Endothelial cell of umbilical vein (primary cell): Measurements from ENCODE around the gene DENND1A.

Experiments used
- CTCF ChIP-seq, 2 donors: IDR thresholded peaks; 1 replicate in 1 of 2; 2 replicates in 1 of 2; pipeline ENCODE4 v1.5.1; 2011; ENCODE audit warnings: low read length in 2 of 2, mild to moderate bottlenecking in 2 of 2, moderate library complexity in 2 of 2, control low read depth in 1 of 2, inconsistent platforms in 1 of 2, low read depth in 1 of 2; ENCODE audit not compliant: insufficient read depth in 1 of 2; ENCODE audit errors: extremely low read depth in 1 of 2
- POLR2A ChIP-seq: IDR thresholded peaks from 2 replicates; pipeline ENCODE4 v1.6.1; 2012; ENCODE audit warnings: low read depth, mild to moderate bottlenecking, control low read depth, low read length
- POLR2AphosphoS5 ChIP-seq: IDR thresholded peaks from 2 replicates; pipeline ENCODE4 v1.6.1; 2012; ENCODE audit warnings: low read depth, mild to moderate bottlenecking, control low read depth, low read length, moderate library complexity; ENCODE audit not compliant: insufficient read depth
- TF ChIP-seq, protein P1 (sequence below): IDR thresholded peaks from 2 replicates; pipeline ENCODE4 v1.6.1; 2011; ENCODE audit not compliant: insufficient read depth, insufficient read length

- TF ChIP-seq POLR2AphosphoS5 (no peak), CTCF (IDR thresholded peaks at IDR 0.05; ENCODE audit: extremely low read depth in 1 of 2, insufficient read depth in 1 of 2, low read depth in 1 of 2, low read length in 2 of 2) (peak; percentile 7 to 9), POLR2A (no peak)
- TF ChIP-seq, protein P1, sequence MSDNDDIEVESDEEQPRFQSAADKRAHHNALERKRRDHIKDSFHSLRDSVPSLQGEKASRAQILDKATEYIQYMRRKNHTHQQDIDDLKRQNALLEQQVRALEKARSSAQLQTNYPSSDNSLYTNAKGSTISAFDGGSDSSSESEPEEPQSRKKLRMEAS: no peak
Measured at GRCh38 chr9:123365287-123365880, 564.5 kb downstream of the DENND1A start.
